Measurements from ENCODE around the gene PRPF19. TPM values are rescaled to one million over a fixed set of nuclear protein-coding genes. Genes with fewer than 3 reads are reported as not detected.

Gene PRPF19
- total RNA-seq, 1 donor from 2014 or later: 59.8 TPM

- Histone ChIP-seq H3K36me3 (no peaks in the 10 kb centered on the region), H3K27ac (no peak overlapping the region), H3K4me3 (no peak overlapping the region), H3K27me3 (no peaks in the 10 kb centered on the region), H3K9me3 (no peaks in the 10 kb centered on the region), H3K4me1 (peaks cover 37% of the 10 kb centered on the region)
- no peak for DNase-seq
- intact Hi-C loops (cut with DNase I): no loop called here
- no peak for ATAC-seq
- no peak for TF ChIP-seq CTCF (IDR thresholded peaks at IDR 0.05)
These were observed 2.4 kb upstream of the PRPF19 start for GRCh38 chr11:60908803-60909202.

GRCh38 chr11:60905551-60906113, 753 bp downstream of the PRPF19 start:
- Histone ChIP-seq H3K4me1 (peaks cover 27% of the 10 kb centered on the region), H3K27ac (peak overlapping the region; percentile 93), H3K36me3 (peaks cover 31% of the 10 kb centered on the region), H3K27me3 (no peaks in the 10 kb centered on the region), H3K4me3 (peak overlapping the region; percentile 84), H3K9me3 (no peaks in the 10 kb centered on the region)
- no peak for DNase-seq
- TF ChIP-seq CTCF (IDR thresholded peaks at IDR 0.05): no peak
- no peak for ATAC-seq
- intact Hi-C loops (cut with DNase I): no loop called here

GRCh38 chr11:60905047-60905446, 1.3 kb downstream of the PRPF19 start:
- no peak overlapping the region for H3K27ac ChIP-seq
- ATAC-seq: no peak
- intact Hi-C loops (cut with DNase I): no loop called here

GRCh38 chr11:60902625-60903024, 3.8 kb downstream of the PRPF19 start:
- DNase-seq: no peak
- Histone ChIP-seq H3K27me3 (no peaks in the 10 kb centered on the region), H3K36me3 (peaks cover 58% of the 10 kb centered on the region), H3K27ac (no peak overlapping the region), H3K4me3 (no peak overlapping the region), H3K4me1 (peaks cover 27% of the 10 kb centered on the region), H3K9me3 (no peaks in the 10 kb centered on the region)
- ATAC-seq: no peak
- no peak for TF ChIP-seq CTCF (IDR thresholded peaks at IDR 0.05)
- intact Hi-C loops (cut with DNase I): no loop called here

More at GRCh38 chr11:60905047-60905446, 1.3 kb downstream of the PRPF19 start:
- H3K36me3 ChIP-seq: peaks cover 36% of the 10 kb centered on the region
- H3K27me3 ChIP-seq: no peaks in the 10 kb centered on the region
- no peak for TF ChIP-seq CTCF (IDR thresholded peaks at IDR 0.05)
- peaks cover 27% of the 10 kb centered on the region for H3K4me1 ChIP-seq
- H3K9me3 ChIP-seq: no peaks in the 10 kb centered on the region
- peak overlapping the region; percentile 84 for H3K4me3 ChIP-seq
- DNase-seq: no peak

GRCh38 chr11:60900673-60901404, 5.5 kb downstream of the PRPF19 start:
- no peak for TF ChIP-seq CTCF (IDR thresholded peaks at IDR 0.05)
- Histone ChIP-seq H3K4me3 (no peak overlapping the region), H3K4me1 (peaks cover 21% of the 10 kb centered on the region), H3K36me3 (peaks cover 76% of the 10 kb centered on the region), H3K27me3 (no peaks in the 10 kb centered on the region), H3K27ac (no peak overlapping the region), H3K9me3 (no peaks in the 10 kb centered on the region)
- ATAC-seq (no peak), DNase-seq (no peak)
- intact Hi-C loops (cut with DNase I): no loop called here
